Parathyroid adenoma (tissue), 2 donors: ENCODE results near the gene ERO1B.

Experiments used
- H2AFZ ChIP-seq: fragments of 300-600 bp; sonication (generic); one replicate; pipeline ENCODE4 v1.7.0; 2017; ENCODE audit warnings: antibody characterized with exemption, mild to moderate bottlenecking
- H3K27ac ChIP-seq: fragments of 300-600 bp; sonication (generic); one replicate; pipeline ENCODE4 v1.7.0; 2017
- H3K27me3 ChIP-seq: fragments of 300-600 bp; sonication (generic); one replicate; pipeline ENCODE4 v1.7.0; 2017; ENCODE audit warnings: low read length; ENCODE audit not compliant: control insufficient read depth, insufficient read depth
- H3K36me3 ChIP-seq: fragments of 300-600 bp; sonication (generic); one replicate; pipeline ENCODE4 v1.7.0; 2017; ENCODE audit warnings: low read length; ENCODE audit not compliant: control insufficient read depth, insufficient read depth
- H3K4me1 ChIP-seq: fragments of 300-600 bp; sonication (generic); one replicate; pipeline ENCODE4 v1.7.0; 2017; ENCODE audit warnings: control low read depth
- H3K4me2 ChIP-seq: fragments of 300-600 bp; sonication (generic); one replicate; pipeline ENCODE4 v1.7.0; 2017; ENCODE audit warnings: low read length
- H3K4me3 ChIP-seq: fragments of 300-600 bp; sonication (generic); one replicate; pipeline ENCODE4 v1.7.0; 2017; ENCODE audit warnings: low read depth, low read length
- H3K79me2 ChIP-seq: fragments of 300-600 bp; sonication (generic); one replicate; pipeline ENCODE4 v1.7.0; 2017; ENCODE audit warnings: control low read depth
- H3K9ac ChIP-seq: fragments of 300-600 bp; sonication (generic); one replicate; pipeline ENCODE4 v1.7.0; 2017; ENCODE audit warnings: mild to moderate bottlenecking
- H3K9me3 ChIP-seq: fragments of 300-600 bp; sonication (generic); one replicate; pipeline ENCODE4 v1.7.0; 2017; ENCODE audit warnings: low read length; ENCODE audit not compliant: control insufficient read depth
- CTCF ChIP-seq: fragments of 300-600 bp; sonication (generic); IDR thresholded peaks from one replicate; pipeline ENCODE4 v1.7.0; 2017; ENCODE audit warnings: antibody characterized with exemption, mild to moderate bottlenecking
- donor health status: primary hyperparathyroidism.

Gene ERO1B

GRCh38 chr1:236284291-236284721 lies 2.5 kb upstream of the ERO1B start:
- H3K4me1 ChIP-seq: no peaks in the 10 kb centered on the region
- no peaks in the 10 kb centered on the region for H3K36me3 ChIP-seq
- no peak overlapping the region for H3K9ac ChIP-seq
- H2AFZ ChIP-seq: no peak overlapping the region
- H3K27ac ChIP-seq: no peak overlapping the region
- H3K9me3 ChIP-seq: no peaks in the 10 kb centered on the region
- H3K4me2 ChIP-seq: no peak overlapping the region
- no peak overlapping the region for H3K4me3 ChIP-seq
- H3K79me2 ChIP-seq: no peaks in the 10 kb centered on the region
- no peaks in the 10 kb centered on the region for H3K27me3 ChIP-seq
- no peak for TF ChIP-seq CTCF

DNA sequence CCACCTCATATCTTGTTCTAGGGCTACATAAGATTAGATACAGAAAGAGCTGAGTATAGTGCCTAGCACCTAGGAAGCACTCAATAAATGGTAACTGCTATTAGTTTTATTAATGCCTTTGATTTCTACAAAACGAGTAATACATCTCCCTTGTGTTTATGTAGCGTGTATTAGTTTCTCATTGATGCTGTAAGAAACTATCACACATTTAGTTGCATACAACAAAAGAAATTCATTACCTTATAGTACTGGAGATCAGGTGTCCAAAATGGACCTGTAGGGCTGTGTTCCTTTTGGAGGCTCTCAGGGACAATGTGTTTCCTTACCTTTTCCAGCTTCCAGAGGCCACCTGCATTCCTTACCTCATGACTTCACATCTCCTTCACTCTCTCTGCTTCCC lies 961 bp upstream of the ERO1B start:
- Histone ChIP-seq H3K79me2 (peaks cover 5% of the 10 kb centered on the region), H3K9me3 (no peaks in the 10 kb centered on the region), H3K9ac (no peak overlapping the region), H3K4me2 (no peak overlapping the region), H3K27me3 (no peaks in the 10 kb centered on the region), H3K27ac (no peak overlapping the region), H3K4me1 (no peaks in the 10 kb centered on the region), H3K36me3 (no peaks in the 10 kb centered on the region), H3K4me3 (peak overlapping the region; percentile 83), H2AFZ (peak overlapping the region; percentile 93)
- no peak for TF ChIP-seq CTCF

DNA sequence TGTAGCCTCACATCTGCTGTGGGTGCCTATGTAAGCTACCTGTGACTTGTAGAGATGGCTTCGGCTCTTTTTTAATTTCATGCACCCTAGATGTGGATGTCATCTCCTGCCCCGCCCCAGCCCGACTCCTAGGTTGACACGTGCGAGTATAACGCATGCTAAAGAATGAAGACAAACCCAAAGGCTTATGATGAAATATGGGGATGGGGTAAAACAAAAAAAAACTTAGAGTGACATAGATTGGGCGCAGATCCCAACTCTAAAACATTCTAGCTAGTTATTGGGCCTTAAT lies 613 bp upstream of the ERO1B start:
- no peaks in the 10 kb centered on the region for H3K9me3 ChIP-seq
- H3K4me3 ChIP-seq: peak overlapping the region; percentile 83
- H3K9ac ChIP-seq: peak overlapping the region; percentile 61
- H3K36me3 ChIP-seq: no peaks in the 10 kb centered on the region
- H3K4me2 ChIP-seq: peak overlapping the region; percentile 72
- no peaks in the 10 kb centered on the region for H3K4me1 ChIP-seq
- peak overlapping the region; percentile 93 for H2AFZ ChIP-seq
- H3K27ac ChIP-seq: peak overlapping the region; percentile 59
- TF ChIP-seq CTCF: no peak
- H3K79me2 ChIP-seq: peaks cover 5% of the 10 kb centered on the region
- no peaks in the 10 kb centered on the region for H3K27me3 ChIP-seq

DNA sequence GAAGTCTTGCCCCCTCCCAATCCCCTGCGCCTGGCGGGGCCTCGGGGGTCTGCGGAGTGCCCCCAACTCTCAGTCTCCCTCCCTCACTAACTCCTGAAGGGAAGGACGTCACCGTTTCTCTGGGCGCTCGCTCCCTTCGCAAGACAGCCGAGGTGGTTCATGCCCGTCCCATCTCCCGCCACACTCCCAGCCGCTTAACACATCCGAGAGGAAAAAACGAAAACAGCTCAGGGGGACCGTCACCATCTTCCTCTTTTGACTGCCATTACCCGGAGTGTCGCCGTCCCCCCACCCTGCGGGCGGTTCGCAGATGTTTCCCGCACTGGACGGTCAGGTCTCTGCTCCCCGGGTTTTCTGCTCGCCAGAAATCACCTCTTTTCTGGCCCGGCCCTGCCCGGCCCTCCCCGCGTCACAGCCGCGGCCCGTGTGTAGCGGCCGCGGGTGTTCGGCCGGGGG lies 532 bp downstream of the ERO1B start:
- Histone ChIP-seq H3K9ac (peak overlapping the region; percentile 76), H3K4me1 (no peaks in the 10 kb centered on the region), H2AFZ (peak overlapping the region; percentile 93), H3K36me3 (no peaks in the 10 kb centered on the region), H3K79me2 (peaks cover 7% of the 10 kb centered on the region), H3K9me3 (no peaks in the 10 kb centered on the region), H3K27me3 (no peaks in the 10 kb centered on the region), H3K27ac (peak overlapping the region; percentile 59), H3K4me2 (peak overlapping the region; percentile 79), H3K4me3 (peak overlapping the region; percentile 83)
- no peak for TF ChIP-seq CTCF

- Histone ChIP-seq H3K9me3 (no peaks in the 10 kb centered on the region), H3K4me3 (peak overlapping the region; percentile 83), H3K4me1 (no peaks in the 10 kb centered on the region), H3K79me2 (peaks cover 11% of the 10 kb centered on the region), H2AFZ (peak overlapping the region; percentile 93), H3K36me3 (no peaks in the 10 kb centered on the region), H3K4me2 (peak overlapping the region; percentile 79), H3K9ac (no peak overlapping the region), H3K27me3 (no peaks in the 10 kb centered on the region), H3K27ac (peak overlapping the region; percentile 59)
- no peak for TF ChIP-seq CTCF
Observed at GRCh38 chr1:236280438-236281197, 1.1 kb downstream of the ERO1B start.
